Thymus (tissue), 11 donors: ENCODE data around the gene CSKMT. TPM values are rescaled to one million over a fixed set of nuclear protein-coding genes. Genes with fewer than 3 reads are reported as not detected.

ENCODE experiments used
- DNase-seq, 9 donors: peaks; one replicate each; pipeline ENCODE4 v3.0.0-alpha.2; 2013; ENCODE audit warnings: low spot score in 9 of 9, low read depth in 6 of 9, missing footprints in 1 of 9
- H3K27ac ChIP-seq, 2 donors: one replicate each; pipeline ENCODE4 v1.5.1; 2013; ENCODE audit warnings: control low read depth in 1 of 2, low read depth in 1 of 2, low read length in 1 of 2, mild to moderate bottlenecking in 1 of 2, moderate library complexity in 1 of 2
- H3K27me3 ChIP-seq, 2 donors: one replicate each; pipeline ENCODE4 v1.5.1; 2013; ENCODE audit warnings: low read length in 1 of 2; ENCODE audit not compliant: control insufficient read depth in 2 of 2, insufficient read depth in 1 of 2
- H3K36me3 ChIP-seq, 2 donors: one replicate each; pipeline ENCODE4 v1.5.1; 2013; ENCODE audit warnings: low read length in 1 of 2, mild to moderate bottlenecking in 1 of 2, moderate library complexity in 1 of 2; ENCODE audit not compliant: control insufficient read depth in 2 of 2, insufficient read depth in 2 of 2
- H3K4me1 ChIP-seq, 2 donors: one replicate each; pipeline ENCODE4 v1.5.1; 2013; ENCODE audit warnings: low read length in 2 of 2; ENCODE audit not compliant: control insufficient read depth in 2 of 2, insufficient read depth in 2 of 2
- H3K4me3 ChIP-seq, 2 donors: one replicate each; pipeline ENCODE4 v1.5.1; 2013; ENCODE audit warnings: low read length in 2 of 2, control low read depth in 1 of 2, mild to moderate bottlenecking in 1 of 2
- H3K9me3 ChIP-seq, 2 donors: one replicate each; pipeline ENCODE4 v1.5.1; 2013; ENCODE audit warnings: low read length in 1 of 2, mild to moderate bottlenecking in 1 of 2; ENCODE audit not compliant: control insufficient read depth in 2 of 2, insufficient read depth in 1 of 2
- WGBS: extraction: QIAGEN DNeasy Blood & Tissue Kit; methylation state at CpG from one replicate; pipeline ENCODE4 v1.1.7; 2013; 5-methylcytosine and 5-hydroxymethylcytosine counted together
- polyA plus RNA-seq: library from polyadenylated mRNA; stranded (reverse); fragments of 200-250 nt; gene quantifications from one replicate; pipeline ENCODE4 v1.2.3, GENCODE V29; 2013
- total RNA-seq: library from RNA; stranded (reverse); fragments of 120-200 nt; gene quantifications from one replicate; pipeline ENCODE4 v1.2.4, GENCODE V29; 2013
- donor health status: healthy.

Gene CSKMT
- total and polyA plus RNA-seq, 2 donors = 31.1 to 64.6 TPM

DNA sequence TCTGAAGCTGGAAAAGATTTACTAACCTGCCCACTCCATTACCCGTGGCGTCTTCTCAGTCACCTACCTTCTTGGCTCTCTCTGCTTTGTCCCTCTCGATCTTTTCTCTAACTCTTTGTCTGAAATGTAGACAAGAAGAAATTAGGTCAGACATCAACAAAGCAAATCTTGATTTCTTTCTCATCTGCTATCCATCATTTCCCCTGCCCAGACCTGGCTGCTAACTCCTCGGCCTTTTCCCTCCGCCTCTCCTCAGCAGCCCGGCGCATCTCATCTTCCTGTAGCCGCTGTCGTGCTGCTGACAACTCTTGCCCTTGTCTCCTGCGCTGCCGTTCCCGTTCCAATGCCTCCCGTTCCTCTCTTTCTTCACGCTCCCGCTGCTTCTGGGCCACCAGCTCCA, 12.6 kb downstream of the CSKMT start:
- peaks cover 19 to 41% of the 10 kb centered on the region in 2 donors for H3K36me3 ChIP-seq
- peaks cover 8 to 30% of the 10 kb centered on the region in 2 donors for H3K4me1 ChIP-seq
- no peaks in the 10 kb centered on the region for H3K9me3 ChIP-seq
- DNase-seq = no peak
- peak overlapping the region; percentile 56 to 99 for H3K4me3 ChIP-seq
- peak overlapping the region in 1 of 2 donors; percentile 26 for H3K27ac ChIP-seq
- 96% methylated on average over 15 of the region's 15 CpGs for WGBS
- H3K27me3 ChIP-seq = no peaks in the 10 kb centered on the region

DNA sequence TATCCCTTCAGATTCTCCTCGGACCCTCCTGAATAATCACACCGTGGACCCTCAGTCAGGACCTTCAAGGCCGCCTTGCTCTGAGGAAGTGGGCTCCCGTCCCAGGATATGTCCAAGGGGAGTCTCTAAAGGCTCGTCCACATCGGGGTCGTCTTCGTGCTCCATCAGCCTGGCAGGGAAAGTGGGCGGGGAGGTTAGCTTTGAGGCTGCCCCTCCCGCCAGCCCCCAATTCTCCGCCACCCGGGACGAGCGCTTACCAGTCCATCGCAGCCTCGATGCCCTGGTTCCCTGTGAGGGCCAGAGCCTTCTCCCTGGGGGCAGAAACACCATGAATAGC, 13.3 kb downstream of the CSKMT start:
- peak overlapping the region; percentile 56 to 99 for H3K4me3 ChIP-seq
- H3K4me1 ChIP-seq = peaks cover 7 to 24% of the 10 kb centered on the region in 2 donors
- peak overlapping the region; percentile 83 to 87 for H3K27ac ChIP-seq
- DNase-seq = no peak
- H3K36me3 ChIP-seq = peaks cover 19 to 36% of the 10 kb centered on the region in 2 donors
- 6% methylated on average over 16 of the region's 16 CpGs for WGBS
- H3K9me3 ChIP-seq = no peaks in the 10 kb centered on the region
- no peaks in the 10 kb centered on the region for H3K27me3 ChIP-seq

DNA sequence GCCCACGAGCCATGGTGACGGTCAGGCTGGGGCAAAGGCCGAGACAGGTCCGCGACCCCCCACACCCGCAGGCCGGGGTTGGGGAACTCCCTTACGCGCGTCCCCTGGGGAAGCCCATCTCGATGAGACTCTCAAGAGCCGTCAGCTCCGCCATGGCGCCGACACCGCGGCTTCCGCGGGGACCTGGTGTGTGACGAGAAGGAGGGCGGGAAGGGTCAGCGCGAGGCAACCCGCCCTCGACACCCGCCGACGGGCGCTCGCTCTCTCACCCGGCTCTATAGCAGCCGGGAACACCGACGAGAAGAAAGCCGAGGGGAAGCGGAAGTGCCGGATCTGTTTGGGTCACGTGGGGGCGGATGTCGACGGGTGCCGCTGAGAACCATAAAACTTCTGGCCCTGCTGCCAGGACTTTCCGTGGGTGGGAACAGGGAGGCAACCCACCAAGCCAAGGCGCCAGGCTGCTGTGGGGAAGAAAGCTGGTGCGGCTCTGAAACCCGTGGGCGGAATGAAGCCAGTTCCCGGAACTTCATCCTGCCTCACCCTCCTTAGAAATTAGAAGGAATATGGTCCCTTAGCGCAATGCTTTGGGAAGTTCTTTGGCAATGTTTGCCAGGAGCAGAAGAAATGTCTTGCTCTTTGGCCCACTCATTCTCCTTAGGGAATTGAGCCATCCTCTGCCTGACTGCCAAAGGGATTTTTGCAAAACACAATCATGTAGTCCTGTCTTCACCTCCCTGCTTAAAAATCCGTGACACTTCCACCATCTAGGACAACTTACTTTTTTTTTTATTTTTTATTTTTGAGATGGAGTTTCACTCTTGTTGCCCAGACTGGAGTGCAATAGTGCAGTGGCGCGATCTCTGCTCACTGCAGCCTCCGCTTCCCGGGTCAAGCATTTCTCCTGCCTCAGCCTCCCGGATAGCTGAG, 13.9 kb downstream of the CSKMT start, which contains the start of gene UBXN1:
Gene UBXN1 (minus strand): TSS at position 304 of the 927 bp plus-strand sequence. CDS start 150 bp downstream, at position 154.
- WGBS = 11% methylated on average over 55 of the region's 55 CpGs
- peaks cover 7 to 24% of the 10 kb centered on the region in 2 donors for H3K4me1 ChIP-seq

GRCh38 chr11:62680825-62681240, 15.7 kb downstream of the CSKMT start:
- Histone ChIP-seq H3K9me3 (no peaks in the 10 kb centered on the region), H3K4me3 (no peak overlapping the region), H3K27me3 (no peaks in the 10 kb centered on the region), H3K27ac (no peak overlapping the region), H3K4me1 (peaks cover 7 to 24% of the 10 kb centered on the region in 2 donors), H3K36me3 (peaks cover 17 to 19% of the 10 kb centered on the region in 2 donors)
- WGBS = 79% methylated on average over 4 of the region's 4 CpGs
- peak in 6 of 9 donors; percentile 36 to 81 (median 54) for DNase-seq

More for the DNA sequence above, 13.9 kb downstream of the CSKMT start, which contains the start of gene UBXN1:
- H3K27me3 ChIP-seq = no peaks in the 10 kb centered on the region
- DNase-seq = peak; percentile 56 to 92 (median 82)
- H3K27ac ChIP-seq = peak within 1 kb of the TSS; percentile 83 to 87
- H3K4me3 ChIP-seq = peak within 1 kb of the TSS; percentile 56 to 99
- H3K9me3 ChIP-seq = no peaks in the 10 kb centered on the region
- H3K36me3 ChIP-seq = peaks cover 19 to 31% of the 10 kb centered on the region in 2 donors

GRCh38 chr11:62682518-62682917, 17.4 kb downstream of the CSKMT start:
- Histone ChIP-seq H3K27ac (no peak overlapping the region), H3K36me3 (peaks cover 2 to 4% of the 10 kb centered on the region in 2 donors), H3K27me3 (peaks cover 5 to 12% of the 10 kb centered on the region in 2 donors), H3K4me3 (no peak overlapping the region), H3K4me1 (peaks cover 7 to 21% of the 10 kb centered on the region in 2 donors), H3K9me3 (no peaks in the 10 kb centered on the region)
- WGBS = 97% methylated on average over 7 of the region's 7 CpGs
- no peak for DNase-seq

- no peak for DNase-seq
- H3K27me3 ChIP-seq = peaks cover 18 to 34% of the 10 kb centered on the region in 2 donors
- no peak overlapping the region for H3K27ac ChIP-seq
- no peaks in the 10 kb centered on the region for H3K9me3 ChIP-seq
- no peak overlapping the region for H3K4me3 ChIP-seq
- H3K36me3 ChIP-seq = peaks cover 31% of the 10 kb centered on the region in 2 donors
- 38% methylated on average over 74 of the region's 74 CpGs for WGBS
- H3K4me1 ChIP-seq = peaks cover 0 to 4% of the 10 kb centered on the region in 2 donors
Measured at GRCh38 chr11:62687508-62688396, 22.6 kb downstream of the CSKMT start.

DNA sequence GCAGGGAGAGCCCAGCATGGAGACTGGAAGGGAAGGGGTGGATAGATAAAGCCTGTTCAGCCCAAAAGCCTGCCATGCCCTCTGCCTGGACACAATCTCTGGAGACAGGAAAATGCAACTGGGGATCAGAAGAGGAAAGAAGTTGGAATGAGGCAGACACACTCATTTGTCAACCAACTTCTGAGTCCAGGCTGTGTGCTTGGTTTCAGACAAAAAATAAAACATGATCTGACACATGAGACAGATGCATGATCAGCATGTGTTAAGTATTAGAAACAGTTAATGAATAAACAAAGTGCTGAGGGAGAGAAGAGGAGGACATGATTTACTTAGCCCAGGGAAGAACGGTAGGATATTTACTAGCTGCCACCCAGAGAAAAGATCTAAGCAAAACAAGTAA, 23.4 kb downstream of the CSKMT start:
- Histone ChIP-seq H3K4me3 (no peak overlapping the region), H3K4me1 (peaks cover 0 to 4% of the 10 kb centered on the region in 2 donors), H3K27ac (no peak overlapping the region), H3K27me3 (peaks cover 18 to 34% of the 10 kb centered on the region in 2 donors), H3K9me3 (no peaks in the 10 kb centered on the region), H3K36me3 (peaks cover 39% of the 10 kb centered on the region in 2 donors)
- DNase-seq = no peak
- WGBS = 90% methylated on average over 1 of the region's 1 CpG

- peaks cover 40 to 44% of the 10 kb centered on the region in 2 donors for H3K36me3 ChIP-seq
- no peak within 1 kb of the TSS for H3K4me3 ChIP-seq
- H3K4me1 ChIP-seq = peaks cover 0 to 4% of the 10 kb centered on the region in 2 donors
- no peak for DNase-seq
- H3K27ac ChIP-seq = no peak within 1 kb of the TSS
- no peaks in the 10 kb centered on the region for H3K9me3 ChIP-seq
- 95% methylated on average over 11 of the region's 11 CpGs for WGBS
- H3K27me3 ChIP-seq = peaks cover 18 to 34% of the 10 kb centered on the region in 2 donors
Measured at GRCh38 chr11:62689421-62690183, 24.5 kb downstream of the CSKMT start, which contains the start of gene LRRN4CL. TSS of gene LRRN4CL (minus strand) at chr11:62689530. CDS start at chr11:62688508, 1,022 bp downstream.
